ENCODE measurements around the gene TBCE. TPM values are rescaled to one million over a fixed set of nuclear protein-coding genes. Genes with fewer than 3 reads are reported as not detected.
"Not testable (repeated sequence)": the region's sequence is repeated elsewhere in the genome, so short reads cannot be mapped to it uniquely, and the experiment has no call there.

TBCE gene
- total and polyA plus RNA-seq, 4 donors, result 9.5 to 19.7 (median 14.1) TPM

DNA sequence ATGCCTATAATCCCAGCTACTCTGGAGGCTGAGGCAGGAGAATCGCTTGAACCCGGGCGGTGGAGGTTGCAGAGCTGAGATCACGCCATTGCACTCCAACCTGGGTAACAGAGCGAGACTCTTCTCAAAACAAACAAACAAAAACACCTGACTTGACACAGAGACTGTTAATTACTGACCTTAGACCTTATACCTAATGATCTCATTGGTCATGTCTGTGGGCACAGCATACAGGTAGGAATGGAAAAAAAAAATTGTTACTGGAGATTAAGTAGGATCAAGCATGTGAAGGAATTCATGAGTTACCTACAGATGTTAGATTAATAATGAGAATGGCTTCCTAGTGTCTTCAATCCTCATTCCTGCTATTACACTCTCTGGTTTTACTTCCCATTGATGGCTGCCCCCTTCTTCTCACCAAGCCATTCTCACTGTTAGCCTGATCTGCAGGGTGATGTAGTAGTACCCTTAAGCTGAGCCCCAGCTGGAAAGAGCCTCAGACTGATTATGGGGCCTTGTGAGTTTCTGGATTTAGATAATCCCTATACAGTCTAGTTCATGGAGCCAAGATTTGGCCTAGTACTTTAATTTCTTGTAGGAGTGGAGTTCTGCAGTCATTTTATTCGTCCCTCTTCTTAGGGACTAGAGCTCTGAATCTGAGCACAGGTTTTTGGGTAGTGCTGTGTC lies 8.8 kb downstream of the TBCE start:
- H3K36me3 ChIP-seq (ENCODE audit: control insufficient read depth in 4 of 4, insufficient read depth in 3 of 4, low read depth in 1 of 4, low read length in 3 of 4), result peaks cover 0 to 7% (median 6%) of the 10 kb centered on the region in 4 donors
- no peak overlapping the region for H3K4me3 ChIP-seq (ENCODE audit: low read depth in 1 of 3, low read length in 3 of 3)
- no peak overlapping the region for H3K9ac ChIP-seq (ENCODE audit: low read depth in 1 of 2, low read length in 2 of 2)
- WGBS, result 95% methylated on average over 6 of the region's 6 CpGs
- H3K4me1 ChIP-seq (ENCODE audit: control insufficient read depth in 4 of 4, insufficient read depth in 4 of 4, low read length in 3 of 4), result peaks cover 0 to 2% (median 0%) of the 10 kb centered on the region in 4 donors
- TF ChIP-seq FOXA2 (IDR thresholded peaks at IDR 0.05) (no peak), FOXA1 (IDR thresholded peaks at IDR 0.05) (no peak), TAF1 (conservative IDR thresholded peaks at IDR 0.05) (no peak), GABPA (IDR thresholded peaks at IDR 0.05 in 1 of 2, conservative IDR thresholded peaks at IDR 0.05 in 1 of 2) (no peak), REST (IDR thresholded peaks at IDR 0.05) (no peak), ATF3 (IDR thresholded peaks at IDR 0.05) (no peak), RAD21 (IDR thresholded peaks at IDR 0.05) (no peak), HNF4G (IDR thresholded peaks at IDR 0.05) (no peak), JUND (IDR thresholded peaks at IDR 0.05) (no peak), SP1 (IDR thresholded peaks at IDR 0.05) (no peak), NR2F2 (IDR thresholded peaks at IDR 0.05) (no peak)
- TF ChIP-seq, protein P1, sequence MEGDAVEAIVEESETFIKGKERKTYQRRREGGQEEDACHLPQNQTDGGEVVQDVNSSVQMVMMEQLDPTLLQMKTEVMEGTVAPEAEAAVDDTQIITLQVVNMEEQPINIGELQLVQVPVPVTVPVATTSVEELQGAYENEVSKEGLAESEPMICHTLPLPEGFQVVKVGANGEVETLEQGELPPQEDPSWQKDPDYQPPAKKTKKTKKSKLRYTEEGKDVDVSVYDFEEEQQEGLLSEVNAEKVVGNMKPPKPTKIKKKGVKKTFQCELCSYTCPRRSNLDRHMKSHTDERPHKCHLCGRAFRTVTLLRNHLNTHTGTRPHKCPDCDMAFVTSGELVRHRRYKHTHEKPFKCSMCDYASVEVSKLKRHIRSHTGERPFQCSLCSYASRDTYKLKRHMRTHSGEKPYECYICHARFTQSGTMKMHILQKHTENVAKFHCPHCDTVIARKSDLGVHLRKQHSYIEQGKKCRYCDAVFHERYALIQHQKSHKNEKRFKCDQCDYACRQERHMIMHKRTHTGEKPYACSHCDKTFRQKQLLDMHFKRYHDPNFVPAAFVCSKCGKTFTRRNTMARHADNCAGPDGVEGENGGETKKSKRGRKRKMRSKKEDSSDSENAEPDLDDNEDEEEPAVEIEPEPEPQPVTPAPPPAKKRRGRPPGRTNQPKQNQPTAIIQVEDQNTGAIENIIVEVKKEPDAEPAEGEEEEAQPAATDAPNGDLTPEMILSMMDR (IDR thresholded peaks at IDR 0.05; ENCODE audit: low read depth, low read length, missing input control), result no peak
- TF ChIP-seq, protein P2, sequence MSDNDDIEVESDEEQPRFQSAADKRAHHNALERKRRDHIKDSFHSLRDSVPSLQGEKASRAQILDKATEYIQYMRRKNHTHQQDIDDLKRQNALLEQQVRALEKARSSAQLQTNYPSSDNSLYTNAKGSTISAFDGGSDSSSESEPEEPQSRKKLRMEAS (IDR thresholded peaks at IDR 0.05), result no peak
- TF ChIP-seq, protein P3, sequence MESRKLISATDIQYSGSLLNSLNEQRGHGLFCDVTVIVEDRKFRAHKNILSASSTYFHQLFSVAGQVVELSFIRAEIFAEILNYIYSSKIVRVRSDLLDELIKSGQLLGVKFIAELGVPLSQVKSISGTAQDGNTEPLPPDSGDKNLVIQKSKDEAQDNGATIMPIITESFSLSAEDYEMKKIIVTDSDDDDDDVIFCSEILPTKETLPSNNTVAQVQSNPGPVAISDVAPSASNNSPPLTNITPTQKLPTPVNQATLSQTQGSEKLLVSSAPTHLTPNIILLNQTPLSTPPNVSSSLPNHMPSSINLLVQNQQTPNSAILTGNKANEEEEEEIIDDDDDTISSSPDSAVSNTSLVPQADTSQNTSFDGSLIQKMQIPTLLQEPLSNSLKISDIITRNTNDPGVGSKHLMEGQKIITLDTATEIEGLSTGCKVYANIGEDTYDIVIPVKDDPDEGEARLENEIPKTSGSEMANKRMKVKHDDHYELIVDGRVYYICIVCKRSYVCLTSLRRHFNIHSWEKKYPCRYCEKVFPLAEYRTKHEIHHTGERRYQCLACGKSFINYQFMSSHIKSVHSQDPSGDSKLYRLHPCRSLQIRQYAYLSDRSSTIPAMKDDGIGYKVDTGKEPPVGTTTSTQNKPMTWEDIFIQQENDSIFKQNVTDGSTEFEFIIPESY (IDR thresholded peaks at IDR 0.05), result no peak
- H3K9me3 ChIP-seq (ENCODE audit: control insufficient read depth in 4 of 4, low read length in 3 of 4), result no peaks in the 10 kb centered on the region
- H3K27ac ChIP-seq (ENCODE audit: low read depth in 1 of 2, low read length in 2 of 2), result no peak overlapping the region
- no peaks in the 10 kb centered on the region for H3K27me3 ChIP-seq (ENCODE audit: control insufficient read depth in 4 of 4, insufficient read depth in 4 of 4, low read length in 3 of 4)
- no peak for DNase-seq (ENCODE audit: low spot score)

DNA sequence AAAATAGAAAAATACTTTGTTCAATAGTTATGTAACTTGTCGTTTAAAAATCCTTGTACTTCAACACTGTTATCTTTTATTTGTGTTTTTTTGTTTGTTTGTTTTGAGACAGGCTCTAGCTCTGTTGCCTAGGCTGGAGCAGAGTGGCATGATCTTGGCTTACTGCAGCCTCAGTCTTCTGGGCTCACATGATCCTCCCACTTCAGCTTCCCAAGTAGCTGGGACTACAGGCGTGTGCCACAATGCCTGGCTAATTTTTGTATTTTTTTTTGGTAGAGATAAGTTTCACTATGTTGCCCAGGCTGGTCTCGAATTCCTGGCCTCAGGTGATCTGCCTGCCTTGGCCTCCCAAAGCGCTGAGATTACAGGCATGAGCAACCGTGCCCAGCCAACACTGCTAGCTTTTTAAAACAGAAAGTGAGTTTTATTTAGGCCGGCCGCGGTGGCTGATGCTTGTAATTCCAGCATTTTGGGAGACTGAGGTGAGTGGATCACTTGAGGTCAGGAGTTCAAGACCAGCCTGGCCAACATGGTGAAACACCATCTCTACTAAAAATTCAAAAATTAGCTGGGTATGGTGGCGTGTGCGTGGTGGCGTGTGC lies 11.0 kb downstream of the TBCE start:
- not testable (repeated sequence) for H3K36me3 ChIP-seq (ENCODE audit: control insufficient read depth in 4 of 4, insufficient read depth in 3 of 4, low read depth in 1 of 4, low read length in 3 of 4); H3K27ac ChIP-seq (ENCODE audit: low read depth in 1 of 2, low read length in 2 of 2); H3K4me1 ChIP-seq (ENCODE audit: control insufficient read depth in 4 of 4, insufficient read depth in 4 of 4, low read length in 3 of 4); H3K9me3 ChIP-seq (ENCODE audit: control insufficient read depth in 4 of 4, low read length in 3 of 4); H3K27me3 ChIP-seq (ENCODE audit: control insufficient read depth in 4 of 4, insufficient read depth in 4 of 4, low read length in 3 of 4); H3K9ac ChIP-seq (ENCODE audit: low read depth in 1 of 2, low read length in 2 of 2); DNase-seq (ENCODE audit: low spot score); H3K4me3 ChIP-seq (ENCODE audit: low read depth in 1 of 3, low read length in 3 of 3)
- 87% methylated on average over 11 of the region's 11 CpGs for WGBS

DNA sequence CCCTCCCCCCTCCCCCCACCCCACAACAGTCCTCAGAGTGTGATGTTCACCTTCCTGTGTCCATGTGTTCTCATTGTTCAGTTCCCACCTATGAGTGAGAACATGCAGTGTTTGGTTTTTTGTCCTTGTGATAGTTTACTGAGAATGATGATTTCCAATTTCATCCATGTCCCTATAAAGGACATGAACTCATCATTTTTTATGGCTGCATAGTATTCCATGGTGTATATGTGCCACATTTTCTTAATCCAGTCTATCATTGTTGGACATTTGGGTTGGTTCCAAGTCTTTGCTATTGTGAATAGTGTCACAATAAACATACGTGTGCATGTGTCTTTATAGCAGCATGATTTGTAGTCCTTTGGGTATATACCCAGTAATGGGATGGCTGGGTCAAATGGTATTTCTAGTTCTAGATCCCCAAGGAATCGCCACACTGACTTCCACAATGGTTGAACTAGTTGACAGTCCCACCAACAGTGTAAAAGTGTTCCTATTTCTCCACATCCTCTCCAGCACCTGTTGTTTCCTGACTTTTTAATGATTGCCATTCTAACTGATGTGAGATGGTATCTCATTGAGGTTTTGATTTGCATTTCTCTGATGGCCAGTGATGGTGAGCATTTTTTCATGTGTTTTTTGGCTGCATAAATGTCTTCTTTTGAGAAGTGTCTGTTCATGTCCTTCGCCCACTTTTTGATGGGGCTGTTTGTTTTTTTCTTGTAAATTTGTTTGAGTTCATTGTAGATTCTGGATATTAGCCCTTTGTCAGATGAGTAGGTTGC lies 14.9 kb downstream of the TBCE start:
- not testable (repeated sequence) for H3K27me3 ChIP-seq (ENCODE audit: control insufficient read depth in 4 of 4, insufficient read depth in 4 of 4, low read length in 3 of 4); H3K27ac ChIP-seq (ENCODE audit: low read depth in 1 of 2, low read length in 2 of 2); H3K4me3 ChIP-seq (ENCODE audit: low read depth in 1 of 3, low read length in 3 of 3); H3K9ac ChIP-seq (ENCODE audit: low read depth in 1 of 2, low read length in 2 of 2); H3K4me1 ChIP-seq (ENCODE audit: control insufficient read depth in 4 of 4, insufficient read depth in 4 of 4, low read length in 3 of 4); H3K36me3 ChIP-seq (ENCODE audit: control insufficient read depth in 4 of 4, insufficient read depth in 3 of 4, low read depth in 1 of 4, low read length in 3 of 4); H3K9me3 ChIP-seq (ENCODE audit: control insufficient read depth in 4 of 4, low read length in 3 of 4); DNase-seq (ENCODE audit: low spot score)
- no CpG with 5 or more reads among the region's 3 CpGs for WGBS

- not testable (repeated sequence) for DNase-seq (ENCODE audit: low spot score); H3K27ac ChIP-seq (ENCODE audit: low read depth in 1 of 2, low read length in 2 of 2); H3K27me3 ChIP-seq (ENCODE audit: control insufficient read depth in 4 of 4, insufficient read depth in 4 of 4, low read length in 3 of 4); H3K4me1 ChIP-seq (ENCODE audit: control insufficient read depth in 4 of 4, insufficient read depth in 4 of 4, low read length in 3 of 4); H3K9me3 ChIP-seq (ENCODE audit: control insufficient read depth in 4 of 4, low read length in 3 of 4); H3K9ac ChIP-seq (ENCODE audit: low read depth in 1 of 2, low read length in 2 of 2); H3K4me3 ChIP-seq (ENCODE audit: low read depth in 1 of 3, low read length in 3 of 3); H3K36me3 ChIP-seq (ENCODE audit: control insufficient read depth in 4 of 4, insufficient read depth in 3 of 4, low read depth in 1 of 4, low read length in 3 of 4)
- 99% methylated on average over 1 of the region's 1 CpG for WGBS
Measured at GRCh38 chr1:235385633-235386032, 18.4 kb downstream of the TBCE start.

Data from liver (tissue), 9 donors.